GM12878 (cell line): ENCODE results near the gene KDM6B. TPM values are rescaled to one million over a fixed set of nuclear protein-coding genes. Genes with fewer than 3 reads are reported as not detected.
A peak's percentile ranks its signal among the peaks of the same experiment; 100 is the strongest.

Experiments used
- ASH2L ChIP-seq: fragments of 300-600, 200-600 bp; sonication (generic); IDR thresholded peaks from 2 replicates; pipeline ENCODE4 v1.6.1; 2017; ENCODE audit warnings: low read depth, mild to moderate bottlenecking, borderline replicate concordance
- BACH1 ChIP-seq: fragments of 450-650 bp; IDR thresholded peaks from 2 replicates; pipeline ENCODE4 v1.6.1; 2017; ENCODE audit warnings: mild to moderate bottlenecking, borderline replicate concordance
- CBX5 ChIP-seq: sonication (generic); IDR thresholded peaks from 2 replicates; pipeline ENCODE4 v1.6.1; 2016; ENCODE audit warnings: low read depth, moderate library complexity, mild to moderate bottlenecking, inconsistent platforms
- DPF2 ChIP-seq: fragments of 450-650 bp; IDR thresholded peaks from 2 replicates; pipeline ENCODE4 v1.6.1; 2017; ENCODE audit warnings: mild to moderate bottlenecking
- E4F1 ChIP-seq: fragments of 450-650 bp; IDR thresholded peaks from 2 replicates; pipeline ENCODE4 v1.6.1; 2018; ENCODE audit warnings: borderline replicate concordance, mild to moderate bottlenecking; ENCODE audit not compliant: partially characterized antibody
- EP300 ChIP-seq, 2 experiments: fragments of 150-350 bp in 1 of 2; IDR thresholded peaks; 2 replicates each; pipeline ENCODE4 v1.6.1; 2011 to 2012; ENCODE audit warnings: low read depth in 2 of 2, low read length in 2 of 2, borderline replicate concordance in 1 of 2, improper control_type of control experiment in 1 of 2, inconsistent platforms in 1 of 2; ENCODE audit not compliant: control insufficient read depth in 1 of 2
- FOXK2 ChIP-seq: fragments of 450-650 bp; IDR thresholded peaks from 2 replicates; pipeline ENCODE4 v1.6.1; 2017; ENCODE audit warnings: mild to moderate bottlenecking, moderate library complexity
- GATAD2B ChIP-seq: fragments of 450-650 bp; conservative IDR thresholded peaks from 2 replicates; pipeline ENCODE4 v1.6.1; 2017; ENCODE audit warnings: low read depth, mild to moderate bottlenecking, moderate library complexity
- HDAC2 ChIP-seq: fragments of 200-600 bp; sonication (generic); IDR thresholded peaks from 2 replicates; pipeline ENCODE4 v1.6.1; 2017
- JUNB ChIP-seq: IDR thresholded peaks from 2 replicates; pipeline ENCODE4 v1.6.1; 2016; ENCODE audit warnings: antibody characterized with exemption, mild to moderate bottlenecking
- JUND ChIP-seq: IDR thresholded peaks from 2 replicates; pipeline ENCODE4 v1.6.1; 2012; ENCODE audit warnings: low read depth, mild to moderate bottlenecking, low read length, improper control_type of control experiment, moderate library complexity
- LARP7 ChIP-seq: fragments of 450-650 bp; IDR thresholded peaks from 2 replicates; pipeline ENCODE4 v1.6.1; 2017; ENCODE audit warnings: mild to moderate bottlenecking
- MXI1 ChIP-seq: fragments of 150-350 bp; IDR thresholded peaks from 2 replicates; pipeline ENCODE4 v1.6.1; 2011; ENCODE audit warnings: low read depth, mild to moderate bottlenecking, inconsistent platforms, low read length, improper control_type of control experiment
- MYC ChIP-seq: IDR thresholded peaks from 2 replicates; pipeline ENCODE4 v1.6.1; 2011; ENCODE audit warnings: mild to moderate bottlenecking, low read length, moderate library complexity, inconsistent platforms; ENCODE audit not compliant: insufficient read depth, insufficient replicate concordance, insufficient read length, severe bottlenecking
- PAX5 ChIP-seq: IDR thresholded peaks from 2 replicates; pipeline ENCODE4 v1.6.1; 2011; ENCODE audit warnings: low read depth, low read length, borderline replicate concordance
- PML ChIP-seq: IDR thresholded peaks from 2 replicates; pipeline ENCODE4 v1.6.1; 2012; ENCODE audit warnings: low read length, inconsistent platforms
- POLR2A ChIP-seq: IDR thresholded peaks from 2 replicates; pipeline ENCODE4 v1.6.1; 2011; ENCODE audit warnings: low read depth, mild to moderate bottlenecking, low read length
- POLR2AphosphoS5 ChIP-seq: IDR thresholded peaks from 2 replicates; pipeline ENCODE4 v1.6.1; 2011; ENCODE audit warnings: mild to moderate bottlenecking, low read length, inconsistent platforms
- PRDM15 ChIP-seq: fragments of 450-650 bp; formaldehyde crosslinking; IDR thresholded peaks from 2 replicates; pipeline ENCODE4 v1.4.0; 2020; ENCODE audit warnings: mild to moderate bottlenecking, moderate library complexity
- RBBP5 ChIP-seq: fragments of 200-600 bp; sonication (generic); conservative IDR thresholded peaks from 2 replicates; pipeline ENCODE4 v1.6.1; 2016
- SMARCA5 ChIP-seq: fragments of 450-650 bp; IDR thresholded peaks from 2 replicates; pipeline ENCODE4 v1.6.1; 2017; ENCODE audit warnings: mild to moderate bottlenecking
- SP1 ChIP-seq: IDR thresholded peaks from one replicate; pipeline ENCODE4 v1.6.1; 2011; ENCODE audit warnings: low read depth, low read length
- SUZ12 ChIP-seq: fragments of 200-600 bp; sonication (generic); IDR thresholded peaks from one replicate; pipeline ENCODE4 v1.6.1; 2018; ENCODE audit warnings: antibody characterized with exemption, mild to moderate bottlenecking; ENCODE audit not compliant: unreplicated experiment
- USF2 ChIP-seq: IDR thresholded peaks from 2 replicates; pipeline ENCODE4 v1.6.1; 2011; ENCODE audit warnings: low read depth, low read length, improper control_type of control experiment, borderline replicate concordance
- ZNF207 ChIP-seq: fragments of 450-650 bp; IDR thresholded peaks from 2 replicates; pipeline ENCODE4 v1.6.1; 2014; ENCODE audit warnings: antibody characterized with exemption, mild to moderate bottlenecking, borderline replicate concordance
- ZSCAN29 ChIP-seq: fragments of 450-650 bp; IDR thresholded peaks from 2 replicates; pipeline ENCODE4 v1.6.1; 2017; ENCODE audit warnings: mild to moderate bottlenecking, moderate library complexity
- polyA plus RNA-seq, 11 experiments: library from polyadenylated mRNA; depleted of rRNA in 4 of 11; unstranded in 6 of 11; stranded (reverse) in 5 of 11; fragments of >200 nt; fragmentation: Nextera tagmentation in 4 of 11; fragmentation: Illumina TruSeq in 1 of 11; extraction: Ambion mirVana in 4 of 11; extraction: Trizol in 1 of 11; gene quantifications; 1 replicate in 1 of 11; 2 replicates in 10 of 11; pipeline versions ENCODE4 v1.2.1 to v1.2.3, GENCODE V29; 2011 to 2016; ENCODE audit warnings: inconsistent platforms in 2 of 11, missing spikeins in 2 of 11, low read depth in 1 of 11
- total RNA-seq, 4 experiments: library from RNA; depleted of rRNA in 3 of 4; stranded (reverse); fragments of >200 nt in 3 of 4; fragmentation: Illumina TruSeq in 1 of 4; extraction: Trizol in 1 of 4; gene quantifications; 2 replicates each; pipeline versions ENCODE4 v1.2.1 to v1.2.3, GENCODE V29; 2013 to 2021

The KDM6B gene
- total and polyA plus RNA-seq, 10 of the 15 experiments (the other 5 are each of a cell fraction or from before 2014, with no cell fraction given), result 0.05 to 33.5 (median 2.3) TPM

GRCh38 chr17:7835814-7836595, 2.0 kb downstream of the KDM6B start (continued):
- no peak for TF ChIP-seq E4F1
- TF ChIP-seq ZNF207, result no peak; the same call in 1 of the 2 replicates
- no peak for TF ChIP-seq RBBP5
- TF ChIP-seq POLR2A, result peak; percentile 65
- TF ChIP-seq SMARCA5, result no peak
- no peak for TF ChIP-seq SP1
- TF ChIP-seq LARP7, result no peak
- TF ChIP-seq FOXK2, result no peak
- 0 out of 2 replicates have a peak, but pooled peaks have one; percentile 15 for TF ChIP-seq DPF2
- TF ChIP-seq MXI1, result no peak
- peak; percentile 36 for TF ChIP-seq MYC
- TF ChIP-seq JUND, result no peak
- no peak for TF ChIP-seq ASH2L
- TF ChIP-seq PRDM15 (CRISPR knock-in tag), result no peak
- peak; percentile 86; the same call in 1 of the 2 replicates for TF ChIP-seq BACH1
- no peak; the same call in 1 of the 2 replicates for TF ChIP-seq GATAD2B
- no peak for TF ChIP-seq CBX5
- no peak for TF ChIP-seq USF2
- no peak for TF ChIP-seq ZSCAN29
- TF ChIP-seq POLR2AphosphoS5, result no peak
- 0 out of 4 replicates have a peak, but pooled peaks of 1 of the 2 experiments have one; percentile 4 for TF ChIP-seq EP300 (IDR thresholded peaks at IDR 0.05; ENCODE audit: borderline replicate concordance in 1 of 2, control insufficient read depth in 1 of 2, low read depth in 2 of 2, low read length in 2 of 2)
- TF ChIP-seq PAX5, result no peak
- no peak for TF ChIP-seq HDAC2
- no peak for TF ChIP-seq PML
- no peak for TF ChIP-seq JUNB
- TF ChIP-seq SUZ12, result no peak
